ENCODE measurements around the gene PPL. TPM values are rescaled to one million over a fixed set of nuclear protein-coding genes. Genes with fewer than 3 reads are reported as not detected.
"Not testable (repeated sequence)": the region's sequence is repeated elsewhere in the genome, so short reads cannot be mapped to it uniquely, and the experiment has no call there.

The PPL gene
- total RNA-seq, 2 experiments from 2014 or later, result 0.07 TPM; not detected in 1

GRCh38 chr16:4968879-4969483 lies 32.0 kb upstream of the PPL start:
- peaks cover 10% of the 10 kb centered on the region for H3K27me3 Mint-ChIP-seq (ENCODE audit: low read depth)

GRCh38 chr16:4968278-4968677 lies 31.3 kb upstream of the PPL start:
- CTCF ChIA-PET, result not testable (repeated sequence)

More at GRCh38 chr16:4968879-4969483, 32.0 kb upstream of the PPL start:
- no peak for DNase-seq
- Mint-ChIP-seq H3K4me3 (no peak overlapping the region), H3K4me1 (ENCODE audit: low read depth) (no peaks in the 10 kb centered on the region), H3K27ac (no peak overlapping the region), H3K9me3 (no peaks in the 10 kb centered on the region), H3K36me3 (ENCODE audit: low read depth) (no peaks in the 10 kb centered on the region)
- intact Hi-C loops (cut with micrococcal nuclease), result no loop called here
- CTCF ChIA-PET, result no interaction called here

GRCh38 chr16:4966736-4967453 lies 29.9 kb upstream of the PPL start:
- H3K36me3 Mint-ChIP-seq (ENCODE audit: low read depth), result no peaks in the 10 kb centered on the region
- CTCF ChIA-PET, result interaction anchor here (0.8 kb wide), 1 partner anchor 11 kb away, joined by 4 read pairs; no protein-coding TSS in a partner anchor
- no peak overlapping the region for H3K27ac Mint-ChIP-seq
- H3K9me3 Mint-ChIP-seq, result no peaks in the 10 kb centered on the region
- H3K4me1 Mint-ChIP-seq (ENCODE audit: low read depth), result no peaks in the 10 kb centered on the region
- intact Hi-C loops (cut with micrococcal nuclease), result no loop called here
- no peak overlapping the region for H3K4me3 Mint-ChIP-seq
- H3K27me3 Mint-ChIP-seq (ENCODE audit: low read depth), result peaks cover 6% of the 10 kb centered on the region
- DNase-seq, result no peak

More at GRCh38 chr16:4968278-4968677, 31.3 kb upstream of the PPL start:
- DNase-seq; H3K36me3 Mint-ChIP-seq (ENCODE audit: low read depth); H3K4me1 Mint-ChIP-seq (ENCODE audit: low read depth); H3K4me3 Mint-ChIP-seq; H3K27ac Mint-ChIP-seq; intact Hi-C loops (cut with micrococcal nuclease); H3K9me3 Mint-ChIP-seq: not testable (repeated sequence)
- H3K27me3 Mint-ChIP-seq (ENCODE audit: low read depth), result peaks cover 10% of the 10 kb centered on the region

GRCh38 chr16:4963527-4963926 lies 26.6 kb upstream of the PPL start:
- H3K9me3 Mint-ChIP-seq; H3K4me3 Mint-ChIP-seq; CTCF ChIA-PET; intact Hi-C loops (cut with micrococcal nuclease); DNase-seq; H3K4me1 Mint-ChIP-seq (ENCODE audit: low read depth); H3K27ac Mint-ChIP-seq; H3K36me3 Mint-ChIP-seq (ENCODE audit: low read depth): not testable (repeated sequence)
- peaks cover 13% of the 10 kb centered on the region for H3K27me3 Mint-ChIP-seq (ENCODE audit: low read depth)

- CTCF ChIA-PET, result no interaction called here
- DNase-seq, result no peak
- no peaks in the 10 kb centered on the region for H3K36me3 Mint-ChIP-seq (ENCODE audit: low read depth)
- H3K27ac Mint-ChIP-seq, result no peak overlapping the region
- H3K9me3 Mint-ChIP-seq, result no peaks in the 10 kb centered on the region
- peaks cover 9% of the 10 kb centered on the region for H3K4me1 Mint-ChIP-seq (ENCODE audit: low read depth)
- intact Hi-C loops (cut with micrococcal nuclease), result no loop called here
- H3K4me3 Mint-ChIP-seq, result no peak overlapping the region
- H3K27me3 Mint-ChIP-seq (ENCODE audit: low read depth), result peaks cover 19% of the 10 kb centered on the region
Observed at GRCh38 chr16:4962716-4963115, 25.8 kb upstream of the PPL start.

GRCh38 chr16:4960579-4960978 lies 23.6 kb upstream of the PPL start:
- Mint-ChIP-seq H3K4me1 (ENCODE audit: low read depth) (peaks cover 14% of the 10 kb centered on the region), H3K27me3 (ENCODE audit: low read depth) (peaks cover 30% of the 10 kb centered on the region), H3K4me3 (no peak overlapping the region), H3K27ac (no peak overlapping the region), H3K36me3 (ENCODE audit: low read depth) (no peaks in the 10 kb centered on the region), H3K9me3 (no peaks in the 10 kb centered on the region)
- intact Hi-C loops (cut with micrococcal nuclease), result no loop called here
- CTCF ChIA-PET, result no interaction called here
- no peak for DNase-seq

- no peaks in the 10 kb centered on the region for H3K9me3 Mint-ChIP-seq
- intact Hi-C loops (cut with micrococcal nuclease), result loop anchor here (1.0 to 10.0 kb wide), 12 partner anchors 111 to 704 kb away; partner anchors contain the start of genes ANKS3, DNAAF8, GLYR1 and HMOX2
- DNase-seq, result no peak
- no peaks in the 10 kb centered on the region for H3K36me3 Mint-ChIP-seq (ENCODE audit: low read depth)
- H3K27me3 Mint-ChIP-seq (ENCODE audit: low read depth), result peaks cover 30% of the 10 kb centered on the region
- CTCF ChIA-PET, result interaction anchor here (0.6 to 1.0 kb wide), 2 partner anchors 43 to 116 kb away, joined by 3 read pairs; no protein-coding TSS in a partner anchor
- H3K4me1 Mint-ChIP-seq (ENCODE audit: low read depth), result peaks cover 14% of the 10 kb centered on the region
- peak overlapping the region; percentile 78 for H3K4me3 Mint-ChIP-seq
- no peak overlapping the region for H3K27ac Mint-ChIP-seq
Observed at GRCh38 chr16:4958510-4959438, 21.8 kb upstream of the PPL start.

GRCh38 chr16:4957720-4958509 lies 21.0 kb upstream of the PPL start, which contains the start of gene SEC14L5:
TSS of gene SEC14L5 (plus strand) at chr16:4958330. CDS start at chr16:4959324, 994 bp downstream.
- intact Hi-C loops (cut with micrococcal nuclease), result loop anchor here (1.0 to 10.0 kb wide), 12 partner anchors 111 to 703 kb away; partner anchors contain the start of genes ANKS3, DNAAF8, GLYR1 and HMOX2
- CTCF ChIA-PET, result interaction anchor here (0.6 to 0.7 kb wide), 2 partner anchors 16 to 44 kb away, joined by 3 to 4 read pairs; no protein-coding TSS in a partner anchor
- Mint-ChIP-seq H3K27ac (no peak within 1 kb of the TSS), H3K9me3 (no peaks in the 10 kb centered on the region), H3K4me3 (peak within 1 kb of the TSS; percentile 78), H3K27me3 (ENCODE audit: low read depth) (peaks cover 30% of the 10 kb centered on the region), H3K36me3 (ENCODE audit: low read depth) (no peaks in the 10 kb centered on the region), H3K4me1 (ENCODE audit: low read depth) (peaks cover 14% of the 10 kb centered on the region)
- peak; percentile 96 for DNase-seq

- H3K36me3 Mint-ChIP-seq (ENCODE audit: low read depth), result no peaks in the 10 kb centered on the region
- no peak for DNase-seq
- H3K27me3 Mint-ChIP-seq (ENCODE audit: low read depth), result peaks cover 30% of the 10 kb centered on the region
- H3K27ac Mint-ChIP-seq, result no peak overlapping the region
- H3K4me1 Mint-ChIP-seq (ENCODE audit: low read depth), result peaks cover 14% of the 10 kb centered on the region
- H3K4me3 Mint-ChIP-seq, result peak overlapping the region; percentile 78
- CTCF ChIA-PET, result interaction anchor here (0.7 to 1.0 kb wide), 3 partner anchors 16 to 598 kb away, joined by 3 to 4 read pairs (median 3); no protein-coding TSS in a partner anchor
- intact Hi-C loops (cut with micrococcal nuclease), result loop anchor here (5.0 to 10.0 kb wide), 5 partner anchors 265 to 703 kb away; partner anchors contain the start of genes NUDT16L1, PAM16 and TFAP4
- no peaks in the 10 kb centered on the region for H3K9me3 Mint-ChIP-seq
Observed at GRCh38 chr16:4957420-4957719, 20.4 kb upstream of the PPL start.

- Mint-ChIP-seq H3K27ac (no peak overlapping the region), H3K27me3 (ENCODE audit: low read depth) (peaks cover 24% of the 10 kb centered on the region), H3K9me3 (no peaks in the 10 kb centered on the region), H3K4me3 (no peak overlapping the region), H3K36me3 (ENCODE audit: low read depth) (no peaks in the 10 kb centered on the region), H3K4me1 (ENCODE audit: low read depth) (peaks cover 14% of the 10 kb centered on the region)
- CTCF ChIA-PET, result interaction anchor here (1.1 kb wide), 1 partner anchor 21 kb away, joined by 3 read pairs; no protein-coding TSS in a partner anchor
- intact Hi-C loops (cut with micrococcal nuclease), result loop anchor here (5.0 to 10.0 kb wide), 5 partner anchors 262 to 700 kb away; partner anchors contain the start of genes NUDT16L1, PAM16 and TFAP4
- no peak for DNase-seq
Observed at GRCh38 chr16:4954714-4955113, 17.8 kb upstream of the PPL start.

GRCh38 chr16:4951583-4951982 lies 14.6 kb upstream of the PPL start:
- H3K27ac Mint-ChIP-seq; H3K4me3 Mint-ChIP-seq; H3K27me3 Mint-ChIP-seq (ENCODE audit: low read depth); H3K36me3 Mint-ChIP-seq (ENCODE audit: low read depth); H3K9me3 Mint-ChIP-seq; H3K4me1 Mint-ChIP-seq (ENCODE audit: low read depth); CTCF ChIA-PET; DNase-seq: not testable (repeated sequence)
- intact Hi-C loops (cut with micrococcal nuclease), result loop anchor here (10.0 kb wide), 1 partner anchor 697 kb away; no protein-coding TSS in a partner anchor
